22Rv1 (cell line): Measurements from ENCODE around the gene MLLT10.
A peak's percentile ranks its signal among the peaks of the same experiment; 100 is the strongest.

Experiments
- CTCF ChIP-seq: fragments of 450-650 bp; IDR thresholded peaks from 2 replicates; pipeline ENCODE4 v1.5.1; 2017; ENCODE audit warnings: mild to moderate bottlenecking
- ZFX ChIP-seq: fragments of 450-650 bp; IDR thresholded peaks from 2 replicates; pipeline ENCODE4 v1.6.1; 2017; ENCODE audit warnings: antibody characterized with exemption, borderline replicate concordance

DNA sequence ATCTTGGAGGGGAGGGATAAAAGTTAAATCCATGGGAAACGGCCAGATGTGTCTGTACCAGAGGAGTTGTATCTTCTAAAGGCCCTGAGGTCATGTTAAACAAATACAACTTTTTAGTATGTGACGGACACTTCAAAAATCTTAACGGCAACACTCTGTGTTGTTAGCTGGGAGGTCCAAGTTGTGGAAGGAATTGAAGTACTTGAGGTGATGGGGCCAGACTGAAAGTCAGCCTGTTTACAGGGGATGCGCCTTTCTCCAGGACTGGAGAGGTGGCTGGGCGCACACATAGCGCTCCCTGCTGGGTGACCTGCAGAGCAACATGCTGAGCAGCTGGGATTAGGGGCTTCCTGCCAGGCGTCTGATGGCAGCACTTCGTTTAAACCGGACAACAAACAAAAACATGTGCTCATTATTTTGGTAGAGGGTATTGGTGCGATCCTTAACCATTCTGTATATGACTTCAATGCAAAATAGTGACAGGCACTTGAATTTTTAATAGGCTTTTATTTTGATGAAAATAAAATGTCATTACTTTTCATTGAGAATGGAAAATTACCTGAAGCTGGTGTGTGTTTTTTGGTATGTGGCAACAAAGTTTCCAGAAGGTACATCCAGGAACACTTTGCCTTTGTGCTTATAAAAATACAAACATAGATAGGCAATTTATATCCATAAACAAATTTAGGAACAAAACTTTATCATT lies 198.2 kb downstream of the MLLT10 start:
- TF ChIP-seq CTCF: peak; percentile 82
- TF ChIP-seq ZFX: no peak
